ENCODE measurements around the gene GALNT11.

Gene GALNT11

GRCh38 chr7:152149363-152149762 lies 123.9 kb downstream of the GALNT11 start:
- DNase-seq (ENCODE audit: low spot score), result no peak

GRCh38 chr7:152152267-152152666 lies 126.8 kb downstream of the GALNT11 start:
- no peak for DNase-seq (ENCODE audit: low spot score)

- no peak for DNase-seq (ENCODE audit: low spot score)
Observed at GRCh38 chr7:152158801-152159587, 133.5 kb downstream of the GALNT11 start.

GRCh38 chr7:152161171-152161570 lies 135.7 kb downstream of the GALNT11 start:
- no peak for DNase-seq (ENCODE audit: low spot score)

- no peak for DNase-seq (ENCODE audit: low spot score)
Observed at GRCh38 chr7:152162287-152162686, 136.8 kb downstream of the GALNT11 start.
